PFSK-1 (cell line): Measurements from ENCODE around the gene LCOR.

ENCODE experiments used
- POLR2AphosphoS5 ChIP-seq: IDR thresholded peaks from 2 replicates; pipeline ENCODE4 v1.6.1; 2012; ENCODE audit warnings: low read depth, mild to moderate bottlenecking, control low read depth, low read length, moderate library complexity
- TAF1 ChIP-seq: IDR thresholded peaks from 2 replicates; pipeline ENCODE4 v1.6.1; 2012; ENCODE audit warnings: low read length, control low read depth, borderline replicate concordance; ENCODE audit not compliant: insufficient read depth
- TF ChIP-seq, protein P1 (sequence below), 2 experiments: IDR thresholded peaks; 2 replicates each; pipeline versions ENCODE4 v1.6.1 to v1.8.0; 2011 to 2012; ENCODE audit warnings: low read depth in 2 of 2, low read length in 2 of 2, control low read depth in 1 of 2, inconsistent platforms in 1 of 2, mild to moderate bottlenecking in 1 of 2, moderate library complexity in 1 of 2; ENCODE audit not compliant: insufficient read depth in 1 of 2

DNA sequence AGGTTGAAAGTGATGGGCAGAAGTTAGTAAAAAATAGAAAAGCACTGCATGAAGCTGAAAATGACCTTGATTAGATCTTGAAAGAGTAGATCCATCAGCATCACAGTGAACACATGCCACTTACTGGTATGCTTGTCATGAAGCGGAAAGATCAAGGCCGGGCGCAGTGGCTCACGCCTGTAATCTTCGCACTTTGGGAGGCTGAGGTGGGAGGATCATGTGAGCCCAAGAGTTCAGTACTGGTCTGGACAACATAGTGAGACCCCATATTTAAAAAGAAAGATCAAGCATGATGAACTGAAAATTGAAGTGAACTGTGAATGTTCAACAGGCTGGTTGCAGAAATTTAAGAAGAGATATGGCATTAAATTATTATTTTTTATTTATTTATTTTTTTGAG, 18.0 kb downstream of the LCOR start:
- TF ChIP-seq POLR2AphosphoS5 (no peak), TAF1 (no peak)
- TF ChIP-seq, protein P1, sequence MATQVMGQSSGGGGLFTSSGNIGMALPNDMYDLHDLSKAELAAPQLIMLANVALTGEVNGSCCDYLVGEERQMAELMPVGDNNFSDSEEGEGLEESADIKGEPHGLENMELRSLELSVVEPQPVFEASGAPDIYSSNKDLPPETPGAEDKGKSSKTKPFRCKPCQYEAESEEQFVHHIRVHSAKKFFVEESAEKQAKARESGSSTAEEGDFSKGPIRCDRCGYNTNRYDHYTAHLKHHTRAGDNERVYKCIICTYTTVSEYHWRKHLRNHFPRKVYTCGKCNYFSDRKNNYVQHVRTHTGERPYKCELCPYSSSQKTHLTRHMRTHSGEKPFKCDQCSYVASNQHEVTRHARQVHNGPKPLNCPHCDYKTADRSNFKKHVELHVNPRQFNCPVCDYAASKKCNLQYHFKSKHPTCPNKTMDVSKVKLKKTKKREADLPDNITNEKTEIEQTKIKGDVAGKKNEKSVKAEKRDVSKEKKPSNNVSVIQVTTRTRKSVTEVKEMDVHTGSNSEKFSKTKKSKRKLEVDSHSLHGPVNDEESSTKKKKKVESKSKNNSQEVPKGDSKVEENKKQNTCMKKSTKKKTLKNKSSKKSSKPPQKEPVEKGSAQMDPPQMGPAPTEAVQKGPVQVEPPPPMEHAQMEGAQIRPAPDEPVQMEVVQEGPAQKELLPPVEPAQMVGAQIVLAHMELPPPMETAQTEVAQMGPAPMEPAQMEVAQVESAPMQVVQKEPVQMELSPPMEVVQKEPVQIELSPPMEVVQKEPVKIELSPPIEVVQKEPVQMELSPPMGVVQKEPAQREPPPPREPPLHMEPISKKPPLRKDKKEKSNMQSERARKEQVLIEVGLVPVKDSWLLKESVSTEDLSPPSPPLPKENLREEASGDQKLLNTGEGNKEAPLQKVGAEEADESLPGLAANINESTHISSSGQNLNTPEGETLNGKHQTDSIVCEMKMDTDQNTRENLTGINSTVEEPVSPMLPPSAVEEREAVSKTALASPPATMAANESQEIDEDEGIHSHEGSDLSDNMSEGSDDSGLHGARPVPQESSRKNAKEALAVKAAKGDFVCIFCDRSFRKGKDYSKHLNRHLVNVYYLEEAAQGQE (IDR thresholded peaks at IDR 0.05; ENCODE audit: insufficient read depth in 1 of 2, low read depth in 2 of 2, low read length in 2 of 2) = no peak
